HepG2 (cell line): Measurements from ENCODE around the gene XPO5. TPM values are rescaled to one million over a fixed set of nuclear protein-coding genes. Genes with fewer than 3 reads are reported as not detected.

ENCODE experiments used
- ARID2 ChIP-seq: sonication (generic); formaldehyde crosslinking; IDR thresholded peaks from 2 replicates; pipeline ENCODE4 v1.8.1; 2022; ENCODE audit warnings: mild to moderate bottlenecking, missing genetic modification reagents, borderline replicate concordance
- CCAR2 ChIP-seq: fragments of 200-400 bp; formaldehyde crosslinking; optimal IDR thresholded peaks from 2 replicates; pipeline ENCODE3; 2018; ENCODE audit warnings: low read depth, mild to moderate bottlenecking, low read length, moderate library complexity
- FLYWCH1 ChIP-seq: sonication (generic); formaldehyde crosslinking; IDR thresholded peaks from 2 replicates; pipeline ENCODE4 v1.8.1; 2023; ENCODE audit warnings: mild to moderate bottlenecking, missing genetic modification reagents
- GABPB1 ChIP-seq: IDR thresholded peaks from 2 replicates; pipeline ENCODE4 v1.6.1; 2016; ENCODE audit warnings: mild to moderate bottlenecking, missing genetic modification reagents, moderate library complexity, missing compliant biosample characterization
- HNRNPK ChIP-seq: fragments of 200-400 bp; formaldehyde crosslinking; IDR thresholded peaks from 2 replicates; pipeline ENCODE4 v1.6.1; 2018; ENCODE audit warnings: low read length, low read depth, moderate library complexity, mild to moderate bottlenecking; ENCODE audit not compliant: poor library complexity, severe bottlenecking
- MAF1 ChIP-seq: sonication (generic); formaldehyde crosslinking; IDR thresholded peaks from 2 replicates; pipeline ENCODE4 v1.5.0; 2020; ENCODE audit warnings: missing genetic modification reagents, borderline replicate concordance
- NKX3-1 ChIP-seq: sonication (generic); formaldehyde crosslinking; IDR thresholded peaks from 2 replicates; pipeline ENCODE4 v1.5.0; 2020; ENCODE audit warnings: missing genetic modification reagents
- ZNF264 ChIP-seq: sonication (generic); formaldehyde crosslinking; IDR thresholded peaks from 2 replicates; pipeline ENCODE4 v1.4.0; 2020; ENCODE audit warnings: missing genetic modification reagents
- ZNF446 ChIP-seq: sonication (generic); formaldehyde crosslinking; IDR thresholded peaks from 2 replicates; pipeline ENCODE4 v1.5.0; 2020; ENCODE audit warnings: mild to moderate bottlenecking, missing genetic modification reagents
- ZNF451 ChIP-seq: sonication (generic); formaldehyde crosslinking; IDR thresholded peaks from 2 replicates; pipeline ENCODE4 v1.5.0; 2020; ENCODE audit warnings: mild to moderate bottlenecking, missing genetic modification reagents
- ZNF546 ChIP-seq: sonication (generic); formaldehyde crosslinking; conservative IDR thresholded peaks from 2 replicates; pipeline ENCODE4 v1.8.1; 2023; ENCODE audit warnings: mild to moderate bottlenecking, missing genetic modification reagents
- ZNF788 ChIP-seq: sonication (generic); formaldehyde crosslinking; IDR thresholded peaks from 2 replicates; pipeline ENCODE4 v1.5.0; 2020; ENCODE audit warnings: mild to moderate bottlenecking, missing genetic modification reagents, borderline replicate concordance
- polyA plus RNA-seq, 8 experiments: library from polyadenylated mRNA; depleted of rRNA in 3 of 8; stranded (reverse) in 7 of 8; unstranded in 1 of 8; fragments of >200 nt; fragmentation: Illumina TruSeq in 4 of 8; extraction: Trizol in 4 of 8; gene quantifications; 2 replicates each; pipeline versions ENCODE4 v1.2.1 to v1.2.3, GENCODE V29; 2011 to 2016; ENCODE audit warnings: low read depth in 4 of 8, missing spikeins in 1 of 8, mixed read lengths in 1 of 8; ENCODE audit not compliant: insufficient read depth in 1 of 8
- total RNA-seq, 5 experiments: library from RNA; depleted of rRNA; stranded (reverse); fragments of >200 nt; fragmentation: Illumina TruSeq; extraction: Trizol; gene quantifications; 2 replicates each; pipeline ENCODE4 v1.2.3, GENCODE V29; 2016; ENCODE audit warnings: low read depth in 1 of 5
- TF ChIP-seq, protein P1 (sequence below): sonication (generic); formaldehyde crosslinking; conservative IDR thresholded peaks from 2 replicates; pipeline ENCODE4 v1.4.0; 2020; ENCODE audit warnings: mild to moderate bottlenecking, missing genetic modification reagents, moderate library complexity
- TF ChIP-seq, protein P2 (sequence below): sonication (generic); formaldehyde crosslinking; IDR thresholded peaks from 2 replicates; pipeline ENCODE4 v1.8.1; 2022; ENCODE audit warnings: mild to moderate bottlenecking, missing genetic modification reagents
- TF ChIP-seq, protein P3 (sequence below): sonication (generic); formaldehyde crosslinking; IDR thresholded peaks from 2 replicates; pipeline ENCODE4 v1.5.1; 2020; ENCODE audit warnings: mild to moderate bottlenecking, moderate library complexity, missing genetic modification reagents
- TF ChIP-seq, protein P4 (sequence below): sonication (generic); formaldehyde crosslinking; IDR thresholded peaks from 2 replicates; pipeline ENCODE4 v1.4.0; 2020; ENCODE audit warnings: missing genetic modification reagents
- TF ChIP-seq, protein P5 (sequence below): IDR thresholded peaks from 2 replicates; pipeline ENCODE4 v1.6.1; 2016; ENCODE audit warnings: mild to moderate bottlenecking
- TF ChIP-seq, protein P6 (sequence below): sonication (generic); formaldehyde crosslinking; IDR thresholded peaks from 2 replicates; pipeline ENCODE4 v1.4.0; 2020; ENCODE audit warnings: mild to moderate bottlenecking, missing genetic modification reagents

The XPO5 gene
- total and polyA plus RNA-seq, 2 of the 13 experiments (the other 11 are each of a cell fraction or from before 2014, with no cell fraction given), result 52.2 to 68.0 TPM

DNA sequence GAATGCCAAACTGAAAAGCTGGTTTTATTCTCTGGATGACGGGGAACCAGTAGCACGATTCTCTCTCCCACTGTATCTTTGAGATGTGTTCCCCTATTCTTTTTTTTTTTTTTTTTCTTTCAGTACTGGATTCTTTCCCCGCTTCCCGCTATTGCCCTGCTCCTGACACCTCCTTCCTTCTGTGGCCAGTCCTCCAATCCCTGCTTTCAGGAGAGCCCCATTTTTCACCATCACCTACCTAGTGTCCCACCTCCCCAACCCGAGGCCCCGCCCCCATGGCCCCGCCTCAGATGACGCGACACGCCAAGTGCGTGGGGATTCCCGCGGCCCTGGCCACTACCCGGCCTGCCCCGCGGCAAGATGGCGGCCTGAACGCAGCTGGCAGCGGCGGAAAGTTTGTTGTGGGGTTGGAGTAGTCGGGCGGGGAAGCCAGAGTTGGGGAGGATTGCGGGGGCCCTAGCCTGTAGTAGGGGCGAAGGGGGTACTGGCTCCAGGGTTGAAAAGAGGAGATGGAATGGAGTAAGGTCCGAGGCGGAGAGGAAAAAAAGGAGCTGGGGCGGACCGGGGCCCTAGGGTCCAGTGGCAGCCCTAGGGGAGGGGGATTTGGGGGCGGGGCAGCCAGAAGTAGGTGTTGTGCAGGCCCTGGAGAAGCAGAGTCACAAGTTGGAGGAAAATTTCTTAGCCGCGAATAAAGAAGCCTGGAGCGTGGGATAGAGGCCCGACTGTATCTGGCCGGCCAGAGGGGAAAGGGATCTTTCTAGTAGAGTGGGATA, 98.4 kb downstream of the XPO5 start, which contains the start of gene TJAP1 (continued):
- TF ChIP-seq, protein P1, sequence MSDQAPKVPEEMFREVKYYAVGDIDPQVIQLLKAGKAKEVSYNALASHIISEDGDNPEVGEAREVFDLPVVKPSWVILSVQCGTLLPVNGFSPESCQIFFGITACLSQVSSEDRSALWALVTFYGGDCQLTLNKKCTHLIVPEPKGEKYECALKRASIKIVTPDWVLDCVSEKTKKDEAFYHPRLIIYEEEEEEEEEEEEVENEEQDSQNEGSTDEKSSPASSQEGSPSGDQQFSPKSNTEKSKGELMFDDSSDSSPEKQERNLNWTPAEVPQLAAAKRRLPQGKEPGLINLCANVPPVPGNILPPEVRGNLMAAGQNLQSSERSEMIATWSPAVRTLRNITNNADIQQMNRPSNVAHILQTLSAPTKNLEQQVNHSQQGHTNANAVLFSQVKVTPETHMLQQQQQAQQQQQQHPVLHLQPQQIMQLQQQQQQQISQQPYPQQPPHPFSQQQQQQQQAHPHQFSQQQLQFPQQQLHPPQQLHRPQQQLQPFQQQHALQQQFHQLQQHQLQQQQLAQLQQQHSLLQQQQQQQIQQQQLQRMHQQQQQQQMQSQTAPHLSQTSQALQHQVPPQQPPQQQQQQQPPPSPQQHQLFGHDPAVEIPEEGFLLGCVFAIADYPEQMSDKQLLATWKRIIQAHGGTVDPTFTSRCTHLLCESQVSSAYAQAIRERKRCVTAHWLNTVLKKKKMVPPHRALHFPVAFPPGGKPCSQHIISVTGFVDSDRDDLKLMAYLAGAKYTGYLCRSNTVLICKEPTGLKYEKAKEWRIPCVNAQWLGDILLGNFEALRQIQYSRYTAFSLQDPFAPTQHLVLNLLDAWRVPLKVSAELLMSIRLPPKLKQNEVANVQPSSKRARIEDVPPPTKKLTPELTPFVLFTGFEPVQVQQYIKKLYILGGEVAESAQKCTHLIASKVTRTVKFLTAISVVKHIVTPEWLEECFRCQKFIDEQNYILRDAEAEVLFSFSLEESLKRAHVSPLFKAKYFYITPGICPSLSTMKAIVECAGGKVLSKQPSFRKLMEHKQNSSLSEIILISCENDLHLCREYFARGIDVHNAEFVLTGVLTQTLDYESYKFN (CRISPR knock-in tag), result peak; percentile 65
- TF ChIP-seq ZNF446 (no peak; the same call in 1 of the 2 replicates), HNRNPK (peak; percentile 99), ZNF788 (CRISPR knock-in tag) (peak; percentile 77; the same call in 1 of the 2 replicates), ARID2 (CRISPR knock-in tag) (no peak), ZNF451 (peak; percentile 79; the same call in 1 of the 2 replicates), MAF1 (CRISPR knock-in tag) (no peak), FLYWCH1 (CRISPR knock-in tag) (no peak), NKX3-1 (CRISPR knock-in tag) (0 out of 2 replicates have a peak, but pooled peaks have one; percentile 66), CCAR2 (no peak), ZNF264 (CRISPR knock-in tag) (no peak), ZNF546 (CRISPR knock-in tag) (no peak), GABPB1 (CRISPR knock-in tag) (peak; percentile 75)
- TF ChIP-seq, protein P2, sequence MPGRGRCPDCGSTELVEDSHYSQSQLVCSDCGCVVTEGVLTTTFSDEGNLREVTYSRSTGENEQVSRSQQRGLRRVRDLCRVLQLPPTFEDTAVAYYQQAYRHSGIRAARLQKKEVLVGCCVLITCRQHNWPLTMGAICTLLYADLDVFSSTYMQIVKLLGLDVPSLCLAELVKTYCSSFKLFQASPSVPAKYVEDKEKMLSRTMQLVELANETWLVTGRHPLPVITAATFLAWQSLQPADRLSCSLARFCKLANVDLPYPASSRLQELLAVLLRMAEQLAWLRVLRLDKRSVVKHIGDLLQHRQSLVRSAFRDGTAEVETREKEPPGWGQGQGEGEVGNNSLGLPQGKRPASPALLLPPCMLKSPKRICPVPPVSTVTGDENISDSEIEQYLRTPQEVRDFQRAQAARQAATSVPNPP (CRISPR knock-in tag), result no peak
- TF ChIP-seq, protein P3, sequence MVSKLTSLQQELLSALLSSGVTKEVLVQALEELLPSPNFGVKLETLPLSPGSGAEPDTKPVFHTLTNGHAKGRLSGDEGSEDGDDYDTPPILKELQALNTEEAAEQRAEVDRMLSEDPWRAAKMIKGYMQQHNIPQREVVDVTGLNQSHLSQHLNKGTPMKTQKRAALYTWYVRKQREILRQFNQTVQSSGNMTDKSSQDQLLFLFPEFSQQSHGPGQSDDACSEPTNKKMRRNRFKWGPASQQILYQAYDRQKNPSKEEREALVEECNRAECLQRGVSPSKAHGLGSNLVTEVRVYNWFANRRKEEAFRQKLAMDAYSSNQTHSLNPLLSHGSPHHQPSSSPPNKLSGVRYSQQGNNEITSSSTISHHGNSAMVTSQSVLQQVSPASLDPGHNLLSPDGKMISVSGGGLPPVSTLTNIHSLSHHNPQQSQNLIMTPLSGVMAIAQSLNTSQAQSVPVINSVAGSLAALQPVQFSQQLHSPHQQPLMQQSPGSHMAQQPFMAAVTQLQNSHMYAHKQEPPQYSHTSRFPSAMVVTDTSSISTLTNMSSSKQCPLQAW (CRISPR knock-in tag), result peak; percentile 79
- TF ChIP-seq, protein P4, sequence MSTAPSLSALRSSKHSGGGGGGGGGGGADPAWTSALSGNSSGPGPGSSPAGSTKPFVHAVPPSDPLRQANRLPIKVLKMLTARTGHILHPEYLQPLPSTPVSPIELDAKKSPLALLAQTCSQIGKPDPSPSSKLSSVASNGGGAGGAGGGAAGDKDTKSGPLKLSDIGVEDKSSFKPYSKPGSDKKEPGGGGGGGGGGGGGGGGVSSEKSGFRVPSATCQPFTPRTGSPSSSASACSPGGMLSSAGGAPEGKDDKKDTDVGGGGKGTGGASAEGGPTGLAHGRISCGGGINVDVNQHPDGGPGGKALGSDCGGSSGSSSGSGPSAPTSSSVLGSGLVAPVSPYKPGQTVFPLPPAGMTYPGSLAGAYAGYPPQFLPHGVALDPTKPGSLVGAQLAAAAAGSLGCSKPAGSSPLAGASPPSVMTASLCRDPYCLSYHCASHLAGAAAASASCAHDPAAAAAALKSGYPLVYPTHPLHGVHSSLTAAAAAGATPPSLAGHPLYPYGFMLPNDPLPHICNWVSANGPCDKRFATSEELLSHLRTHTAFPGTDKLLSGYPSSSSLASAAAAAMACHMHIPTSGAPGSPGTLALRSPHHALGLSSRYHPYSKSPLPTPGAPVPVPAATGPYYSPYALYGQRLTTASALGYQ, result peak; percentile 40; the same call in 1 of the 2 replicates
- TF ChIP-seq, protein P5, sequence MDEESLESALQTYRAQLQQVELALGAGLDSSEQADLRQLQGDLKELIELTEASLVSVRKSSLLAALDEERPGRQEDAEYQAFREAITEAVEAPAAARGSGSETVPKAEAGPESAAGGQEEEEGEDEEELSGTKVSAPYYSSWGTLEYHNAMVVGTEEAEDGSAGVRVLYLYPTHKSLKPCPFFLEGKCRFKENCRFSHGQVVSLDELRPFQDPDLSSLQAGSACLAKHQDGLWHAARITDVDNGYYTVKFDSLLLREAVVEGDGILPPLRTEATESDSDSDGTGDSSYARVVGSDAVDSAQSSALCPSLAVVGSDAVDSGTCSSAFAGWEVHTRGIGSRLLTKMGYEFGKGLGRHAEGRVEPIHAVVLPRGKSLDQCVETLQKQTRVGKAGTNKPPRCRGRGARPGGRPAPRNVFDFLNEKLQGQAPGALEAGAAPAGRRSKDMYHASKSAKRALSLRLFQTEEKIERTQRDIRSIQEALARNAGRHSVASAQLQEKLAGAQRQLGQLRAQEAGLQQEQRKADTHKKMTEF (CRISPR knock-in tag), result peak; percentile 50; the same call in 1 of the 2 replicates
- TF ChIP-seq, protein P6, sequence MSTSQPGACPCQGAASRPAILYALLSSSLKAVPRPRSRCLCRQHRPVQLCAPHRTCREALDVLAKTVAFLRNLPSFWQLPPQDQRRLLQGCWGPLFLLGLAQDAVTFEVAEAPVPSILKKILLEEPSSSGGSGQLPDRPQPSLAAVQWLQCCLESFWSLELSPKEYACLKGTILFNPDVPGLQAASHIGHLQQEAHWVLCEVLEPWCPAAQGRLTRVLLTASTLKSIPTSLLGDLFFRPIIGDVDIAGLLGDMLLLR (CRISPR knock-in tag), result 0 out of 2 replicates have a peak, but pooled peaks have one; percentile 54
